GM19043 (cell line): Measurements from ENCODE around the gene DR1.

Experiments
- ATAC-seq: cut with Tn5 transposase; IDR thresholded peaks from one replicate; pipeline ENCODE4 v1.9.1; 2021; ENCODE audit warnings: low read depth; ENCODE audit not compliant: unreplicated experiment

DR1 gene

DNA sequence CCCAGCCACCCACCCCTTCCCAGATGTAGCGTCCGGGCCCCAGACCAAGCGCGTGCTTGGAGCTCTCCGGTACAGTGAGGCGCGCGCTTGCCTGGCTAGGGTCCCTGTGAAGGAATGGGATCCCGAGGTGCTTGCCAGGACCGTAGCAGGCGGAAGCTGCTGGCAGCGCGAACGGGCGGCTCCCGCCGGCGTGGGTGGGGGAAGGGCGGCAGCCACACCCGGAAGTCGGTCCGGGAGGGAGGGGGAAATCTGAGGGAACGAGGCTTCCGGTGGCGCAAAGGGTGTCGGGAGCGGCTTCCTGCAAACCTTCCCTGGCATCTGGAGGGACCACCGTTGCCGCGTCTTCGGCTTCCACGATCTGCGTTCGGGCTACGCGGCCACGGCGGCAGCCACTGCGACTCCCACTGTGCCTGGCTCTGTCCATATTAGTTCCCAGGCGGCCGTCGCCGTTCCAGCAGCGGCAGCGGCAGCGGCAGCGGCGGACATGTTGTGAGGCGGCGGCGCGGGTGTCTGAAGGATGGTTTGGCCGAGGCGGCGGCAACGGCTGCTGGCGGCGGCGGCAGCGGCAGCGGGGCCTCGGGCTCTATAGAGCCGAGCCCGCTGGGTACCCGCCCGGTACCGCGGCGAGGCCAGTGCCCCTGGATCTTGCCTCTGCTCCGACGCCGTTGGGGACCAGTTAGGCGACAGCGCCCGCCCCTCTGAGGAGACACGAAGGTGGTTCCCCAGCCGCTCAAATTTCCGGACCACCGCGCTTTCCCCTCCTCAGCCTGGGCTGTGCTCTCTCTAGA lies at the start of gene DR1:
DR1 (plus strand) TSS at position 275 of the 788 bp plus-strand sequence. CDS start 739 bp downstream, outside the sequence.
- ATAC-seq = peak; percentile 67

DNA sequence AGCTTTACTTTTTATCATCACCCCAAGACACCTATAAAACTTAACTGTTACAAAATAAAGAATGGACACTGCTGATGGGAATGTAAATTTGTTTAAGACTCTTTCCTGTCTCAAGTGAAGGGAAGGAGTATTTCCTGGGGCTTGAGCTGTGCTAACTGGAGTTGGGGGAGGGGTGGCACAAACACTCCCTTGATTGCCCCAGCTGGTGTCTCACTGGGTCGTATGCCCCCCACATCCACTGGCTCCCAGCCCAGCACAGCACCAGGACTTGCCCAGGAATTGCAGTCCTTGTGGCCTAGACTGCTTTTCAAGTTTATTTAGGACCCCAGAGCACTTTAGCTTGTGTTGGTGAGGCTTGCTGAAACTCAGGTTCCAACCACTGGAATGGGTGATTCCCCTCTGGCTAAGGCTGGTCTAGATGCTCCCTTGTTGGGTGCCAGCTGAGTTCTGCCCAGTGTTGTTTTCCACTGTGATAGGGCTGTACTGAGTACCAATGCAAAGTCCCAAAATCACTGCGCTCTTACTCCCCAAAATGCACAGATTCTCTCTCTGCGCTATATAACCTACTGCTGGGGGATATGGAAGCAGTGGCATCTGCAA lies 49.1 kb upstream of the DR1 start:
- no peak for ATAC-seq

DNA sequence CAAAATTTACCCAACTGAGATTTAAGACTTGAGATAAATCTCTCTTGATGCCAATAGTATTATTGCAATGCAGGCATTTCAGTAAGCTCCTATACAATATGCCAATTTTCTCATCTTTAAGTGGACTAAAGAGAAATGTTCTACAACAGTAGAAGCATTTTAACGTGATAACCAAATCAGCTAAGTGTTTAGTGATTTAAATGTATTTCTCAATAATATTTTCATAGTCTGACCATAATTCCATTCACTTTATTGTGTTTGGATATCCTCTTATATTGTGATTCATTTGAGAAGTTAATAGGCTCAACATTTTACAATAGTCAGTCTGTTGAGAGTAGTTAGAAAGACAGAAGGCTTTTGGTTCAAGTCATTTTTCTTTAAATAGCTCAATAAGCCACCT lies 44.6 kb upstream of the DR1 start:
- ATAC-seq = no peak

DNA sequence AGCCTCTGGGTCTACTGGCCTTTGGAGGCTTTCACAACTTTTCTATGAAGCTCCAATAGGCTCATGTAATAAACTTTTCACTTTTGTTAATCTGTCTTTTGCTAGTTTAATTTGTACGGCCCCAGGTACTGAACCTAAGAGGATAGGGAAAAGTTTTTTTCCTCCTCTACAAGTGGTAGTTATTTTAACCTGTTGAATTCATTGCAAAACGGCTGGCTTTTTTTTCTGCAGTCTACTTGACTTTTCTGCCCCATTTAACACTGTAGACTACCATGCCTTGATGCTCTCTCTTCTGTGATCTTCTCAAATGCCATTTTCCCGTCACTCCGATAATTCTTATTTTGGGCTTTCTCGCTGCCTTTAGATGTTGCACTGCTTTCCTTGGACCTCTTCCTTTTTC lies 43.6 kb upstream of the DR1 start:
- ATAC-seq = no peak

DNA sequence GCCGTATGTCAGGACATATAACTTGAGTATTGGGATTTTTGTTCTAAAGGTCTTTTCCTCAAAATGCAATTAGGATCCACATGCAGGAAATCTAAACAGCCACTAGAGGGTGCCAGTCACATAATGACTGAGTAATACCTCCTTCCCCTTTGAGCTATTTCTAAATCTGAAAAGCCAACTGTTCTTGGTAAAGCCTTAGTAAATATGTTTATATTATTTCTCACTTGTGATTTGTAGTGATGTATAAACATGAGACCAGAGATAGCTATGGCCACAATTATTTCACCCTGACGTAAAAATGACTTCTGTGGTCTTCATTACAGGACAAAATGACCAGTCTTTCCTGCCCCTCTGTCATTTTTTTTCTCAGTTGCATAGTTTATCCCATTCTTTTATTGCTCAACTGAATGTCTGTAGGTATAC lies 41.0 kb upstream of the DR1 start:
- ATAC-seq = peak; percentile 59

DNA sequence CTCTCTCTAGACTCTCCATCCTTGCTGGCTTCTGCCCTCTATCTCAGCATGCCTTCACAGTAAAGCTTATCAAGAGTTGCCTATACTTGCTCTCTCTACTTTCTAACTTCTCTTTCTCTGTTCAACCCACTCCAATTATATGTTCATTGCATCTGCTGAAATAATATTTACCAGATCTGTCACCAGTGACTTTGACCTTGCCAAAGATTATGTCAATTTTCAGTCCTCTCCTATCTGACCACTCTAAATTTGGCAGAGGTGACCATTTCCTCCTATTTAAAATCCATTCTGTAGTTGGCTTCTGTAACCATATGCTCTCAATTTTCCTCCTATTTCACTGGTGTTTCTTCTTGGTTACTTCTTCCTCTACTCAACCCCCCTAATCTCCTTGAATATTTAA lies 38.8 kb upstream of the DR1 start:
- no peak for ATAC-seq

DNA sequence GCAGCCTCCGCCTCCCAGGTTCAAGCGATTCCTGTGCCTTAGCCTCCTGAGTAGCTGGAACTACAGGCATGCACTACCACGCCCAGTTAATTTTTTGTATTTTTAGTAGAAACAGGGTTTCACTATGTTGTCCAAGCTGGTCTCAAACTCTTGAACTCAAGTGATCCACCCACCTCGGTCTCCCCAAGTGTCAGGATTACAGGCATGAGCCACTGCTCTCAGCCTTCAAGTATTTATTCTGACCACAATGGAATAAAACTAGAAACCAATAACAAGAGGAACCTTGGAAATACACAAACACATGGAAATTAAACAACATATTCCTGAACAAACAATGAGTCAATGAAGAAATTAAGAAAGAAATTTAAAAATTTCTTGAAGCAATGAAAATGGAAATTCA lies 32.7 kb upstream of the DR1 start:
- ATAC-seq = no peak

DNA sequence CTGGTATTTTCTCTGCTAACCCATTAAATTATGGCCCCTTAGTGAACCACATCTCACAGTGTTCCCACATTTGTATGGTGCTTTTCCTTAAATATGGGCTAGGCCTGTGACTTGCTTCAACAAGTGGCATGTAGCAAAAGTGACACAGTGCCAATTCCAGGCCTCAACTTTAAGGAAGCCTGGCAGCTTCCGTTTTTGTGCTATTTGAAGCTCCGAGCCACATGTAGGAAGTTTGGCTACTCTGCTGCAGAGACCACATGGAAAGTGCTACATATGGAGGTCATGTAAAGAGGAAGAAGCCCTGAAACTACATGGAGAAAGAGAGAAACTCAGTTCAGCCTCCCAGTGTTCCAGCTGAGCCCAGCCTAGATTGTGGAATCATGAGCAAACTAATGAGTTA lies 28.5 kb upstream of the DR1 start:
- no peak for ATAC-seq

DNA sequence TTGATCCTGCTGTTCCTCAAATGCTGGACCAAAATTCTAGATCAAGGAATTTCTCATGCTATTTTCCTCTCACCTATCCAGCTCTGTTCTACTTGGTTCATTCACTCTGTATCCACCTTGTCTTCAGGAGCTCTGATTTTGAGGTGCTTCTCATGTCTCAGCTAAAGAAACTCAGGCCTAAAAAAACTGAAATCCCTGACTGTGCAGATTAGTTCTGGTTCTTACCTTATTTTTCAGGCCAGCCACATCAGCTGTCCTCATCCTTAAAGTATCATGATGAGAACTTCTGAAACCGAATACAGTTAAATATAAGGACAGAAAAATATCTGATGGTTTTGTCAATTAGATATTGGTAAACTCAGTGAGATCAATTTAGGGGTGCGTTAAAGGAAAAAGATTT lies 27.8 kb upstream of the DR1 start:
- ATAC-seq = no peak

DNA sequence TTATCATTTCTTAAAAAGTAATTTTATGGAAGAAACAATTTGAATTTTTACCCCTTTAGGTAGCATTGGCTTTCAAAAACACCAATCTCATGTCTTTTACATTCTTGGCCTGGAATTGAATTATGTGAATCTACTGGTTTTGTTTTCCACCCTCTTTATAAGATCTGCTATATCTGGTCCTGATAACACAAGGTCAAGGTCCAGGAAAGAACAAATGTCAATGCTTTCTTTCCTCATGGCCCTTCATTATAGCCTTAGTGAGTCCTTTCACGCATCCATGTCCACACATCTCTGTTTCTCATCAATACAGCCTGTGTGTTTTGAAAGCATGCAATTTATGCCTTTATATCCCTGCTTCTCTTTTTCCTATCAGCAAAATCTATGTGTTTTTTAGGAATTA lies 24.0 kb upstream of the DR1 start:
- ATAC-seq = no peak

DNA sequence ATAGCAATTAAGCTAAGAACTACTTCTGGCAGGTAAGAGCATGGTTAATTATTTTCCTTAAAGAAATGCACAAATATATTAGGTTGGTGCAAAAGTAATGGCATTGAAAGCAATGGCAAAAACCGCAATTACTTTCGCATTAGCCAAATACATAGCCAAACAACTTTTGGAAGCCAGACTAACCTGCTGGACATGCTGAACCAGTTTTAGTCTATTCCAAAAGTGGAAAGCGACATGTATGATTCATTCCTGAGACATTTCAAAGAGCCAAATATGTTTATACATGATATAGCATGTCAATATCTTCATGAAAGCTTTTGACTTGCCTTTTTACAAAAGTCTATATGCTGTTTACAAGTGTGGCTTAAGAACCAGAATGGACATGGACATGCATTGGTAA lies 23.4 kb upstream of the DR1 start:
- no peak for ATAC-seq

DNA sequence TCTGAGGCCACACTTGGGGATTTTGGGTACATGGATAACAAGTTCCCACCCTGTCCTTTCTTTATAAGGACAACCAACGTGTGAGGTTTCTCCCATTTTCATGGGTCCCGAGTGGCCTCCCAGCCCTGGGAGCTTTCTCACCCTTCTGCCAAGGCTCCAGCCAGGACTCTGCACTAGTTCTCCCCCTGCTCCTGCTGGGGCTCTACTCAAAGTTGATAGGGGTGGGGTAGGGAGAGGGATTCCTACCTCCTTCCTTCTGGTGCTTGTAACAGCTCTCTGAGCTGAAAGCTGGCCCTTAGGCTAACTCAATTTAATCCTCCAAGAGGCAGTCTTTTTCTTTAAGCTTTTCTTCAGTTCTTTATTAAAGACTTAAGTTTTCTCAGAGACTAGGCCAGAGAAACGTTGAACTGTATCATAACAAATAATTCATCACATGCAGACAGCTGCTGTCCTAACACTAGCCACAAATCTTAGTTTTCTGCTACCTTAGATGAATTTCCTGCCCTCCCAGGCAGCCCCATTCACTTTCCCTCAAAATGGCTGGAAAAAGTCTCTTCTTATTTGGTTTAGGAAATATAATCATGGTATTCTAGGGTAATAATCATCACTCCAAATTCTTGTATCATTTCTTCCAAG lies 22.4 kb upstream of the DR1 start:
- no peak for ATAC-seq

DNA sequence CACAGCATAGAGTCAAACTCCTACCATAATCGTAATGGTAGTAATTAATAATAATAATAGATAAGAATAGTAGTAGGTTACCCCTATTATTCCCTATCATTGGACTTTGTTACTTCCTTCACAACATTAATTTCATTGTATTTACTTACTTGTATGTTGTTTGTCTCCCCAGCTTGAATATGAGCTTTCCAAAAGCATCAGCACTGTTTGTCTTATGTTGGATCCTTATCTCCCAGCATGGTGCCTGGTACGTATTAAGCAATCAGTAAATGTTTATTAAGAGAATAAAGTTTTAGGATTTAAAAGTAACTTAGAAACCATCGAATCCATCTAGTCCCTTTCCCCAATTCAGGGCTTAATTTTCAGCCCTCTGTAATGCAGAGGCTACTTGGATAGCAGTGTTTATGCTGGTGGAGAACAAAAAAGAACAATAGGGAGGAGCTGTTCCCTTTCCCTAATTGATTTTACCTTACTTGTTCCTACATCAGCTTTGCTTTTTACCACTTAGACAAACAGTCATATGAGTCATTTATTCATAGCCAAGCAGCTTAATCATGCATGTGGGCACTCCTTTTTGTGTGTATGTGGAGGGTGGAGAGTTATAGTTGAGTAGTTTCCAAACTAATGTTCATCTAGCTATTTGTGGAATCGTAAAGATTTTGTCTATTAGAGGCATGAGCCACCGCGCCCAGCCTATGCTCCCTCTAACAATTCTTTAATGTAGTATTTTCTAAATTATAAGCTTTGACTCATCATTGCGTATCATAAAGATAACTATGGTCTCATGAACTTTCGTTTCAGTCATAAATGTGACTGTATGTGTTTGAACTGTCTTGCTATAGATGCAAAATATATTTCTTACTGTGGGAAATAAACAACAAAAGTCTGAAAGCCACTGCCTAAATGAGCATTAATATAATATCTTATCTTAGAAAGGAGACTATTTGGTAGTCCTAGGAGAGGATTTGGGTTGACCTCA lies 20.9 kb upstream of the DR1 start:
- no peak for ATAC-seq

DNA sequence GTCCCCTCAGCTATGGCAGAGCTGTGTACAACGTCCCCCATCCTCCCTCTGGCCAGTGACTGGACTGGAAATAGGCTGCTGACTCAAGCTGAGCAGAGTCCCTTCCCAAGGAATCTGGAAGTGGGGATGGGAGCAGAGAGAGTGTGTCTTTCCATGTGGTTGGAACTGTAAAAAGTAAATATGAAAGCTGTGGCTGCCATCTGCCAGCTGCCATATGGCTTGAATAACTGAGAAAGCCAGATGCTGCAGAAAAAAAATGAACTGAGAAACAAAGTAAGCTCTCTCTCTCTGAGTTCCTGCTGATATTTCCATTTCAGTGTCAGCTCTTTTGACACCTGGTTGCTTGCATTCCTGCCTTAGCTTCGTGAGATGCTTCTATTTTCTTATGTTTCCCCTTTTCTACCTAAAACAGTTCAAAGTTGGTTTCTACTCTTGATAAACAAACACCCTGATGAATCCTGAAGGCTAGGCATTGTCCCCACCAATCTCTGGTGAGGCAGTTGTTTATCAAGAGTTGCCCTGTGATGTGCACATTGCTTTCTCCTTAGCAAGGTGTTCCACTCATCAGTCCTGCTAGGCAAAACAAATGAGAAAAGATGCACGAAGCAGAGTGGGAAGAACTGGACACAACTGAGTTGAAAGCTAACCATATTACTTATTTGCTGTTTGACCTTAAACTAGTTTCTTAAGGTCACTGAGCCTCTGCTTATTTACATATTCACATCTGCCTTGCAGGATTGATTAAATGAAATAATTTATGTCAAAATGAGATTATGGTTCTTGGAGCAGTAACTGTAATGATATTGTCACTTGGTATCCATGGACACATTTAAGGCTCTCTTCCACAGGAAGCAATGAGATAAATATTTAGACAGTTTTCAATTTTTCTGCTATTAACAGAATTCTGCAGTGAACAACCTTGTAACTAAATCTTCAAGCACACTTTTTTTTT lies 16.6 kb upstream of the DR1 start:
- peak; percentile 74 for ATAC-seq

DNA sequence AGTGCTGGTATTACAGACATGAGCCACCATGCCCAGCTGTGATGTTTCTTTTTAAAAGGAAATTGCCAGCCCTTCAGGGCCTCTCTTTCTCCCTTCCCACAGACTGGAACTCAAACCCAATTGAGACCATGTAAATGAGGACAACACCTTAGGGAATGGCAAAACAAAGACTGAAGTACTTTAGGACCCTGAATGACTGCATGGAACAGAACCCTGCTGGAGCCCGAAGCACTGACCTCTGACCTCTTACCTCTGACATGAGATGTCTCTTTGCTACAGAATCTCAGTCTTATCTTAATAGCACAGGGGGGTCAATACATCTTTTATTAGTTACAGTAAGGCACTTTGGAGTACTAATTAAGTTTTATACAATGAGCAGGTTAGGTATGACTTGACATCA lies 15.5 kb upstream of the DR1 start:
- ATAC-seq = no peak

DNA sequence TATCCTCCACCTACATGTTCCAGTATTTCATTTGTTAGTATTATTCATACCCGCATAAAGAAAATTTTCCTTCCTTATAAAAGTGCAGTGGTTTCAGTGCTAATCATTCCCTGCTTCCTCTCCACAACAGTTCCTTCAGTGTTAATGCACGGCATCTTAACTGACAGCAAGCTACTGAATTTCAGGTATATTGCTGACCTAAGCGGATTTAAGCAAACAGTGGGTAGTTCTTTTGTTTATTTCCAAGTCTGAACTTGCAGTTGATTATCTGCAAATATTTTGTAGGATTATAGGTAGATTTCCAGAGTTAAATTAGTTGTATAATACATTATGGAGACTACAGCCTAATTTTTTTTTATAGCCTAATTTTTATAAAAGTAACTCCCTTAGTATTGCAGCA lies 15.1 kb upstream of the DR1 start:
- ATAC-seq = no peak

DNA sequence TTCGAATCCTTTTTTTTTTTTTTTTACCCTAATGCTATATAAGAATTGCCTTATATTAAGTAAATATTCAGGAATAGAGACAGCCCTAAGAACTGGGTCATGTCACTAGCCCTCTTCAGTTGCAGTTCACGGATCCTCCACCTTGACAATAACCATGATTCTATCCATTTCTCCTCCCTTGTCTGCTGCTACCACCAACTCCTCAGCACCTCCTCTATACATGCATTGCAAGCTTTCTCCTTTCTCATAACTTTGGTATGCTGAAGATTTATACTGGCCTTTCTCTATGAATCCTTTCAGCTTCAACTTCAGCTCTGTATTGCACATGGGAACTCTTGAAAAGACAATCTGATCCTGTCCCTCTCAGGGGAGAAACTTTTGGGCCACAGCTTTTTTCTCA lies 14.3 kb upstream of the DR1 start:
- ATAC-seq = no peak

DNA sequence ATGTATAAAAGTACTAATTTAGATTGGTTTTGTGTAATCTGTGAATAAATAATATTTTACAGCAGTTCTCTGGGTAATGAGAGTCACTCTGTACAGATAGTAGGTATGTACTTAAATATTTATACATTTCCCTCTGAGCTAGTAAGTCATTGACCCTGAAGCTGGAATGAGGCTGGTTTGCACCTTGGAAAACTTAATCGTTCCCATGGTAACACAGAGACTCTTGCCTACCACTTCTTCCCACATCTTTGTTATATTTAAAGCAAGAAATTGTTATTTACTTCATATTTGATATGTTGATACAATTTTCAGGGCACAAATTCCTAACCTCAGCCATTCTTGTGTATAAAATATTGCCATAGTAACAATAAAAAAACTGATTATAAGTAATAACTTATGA lies 13.3 kb upstream of the DR1 start:
- no peak for ATAC-seq

DNA sequence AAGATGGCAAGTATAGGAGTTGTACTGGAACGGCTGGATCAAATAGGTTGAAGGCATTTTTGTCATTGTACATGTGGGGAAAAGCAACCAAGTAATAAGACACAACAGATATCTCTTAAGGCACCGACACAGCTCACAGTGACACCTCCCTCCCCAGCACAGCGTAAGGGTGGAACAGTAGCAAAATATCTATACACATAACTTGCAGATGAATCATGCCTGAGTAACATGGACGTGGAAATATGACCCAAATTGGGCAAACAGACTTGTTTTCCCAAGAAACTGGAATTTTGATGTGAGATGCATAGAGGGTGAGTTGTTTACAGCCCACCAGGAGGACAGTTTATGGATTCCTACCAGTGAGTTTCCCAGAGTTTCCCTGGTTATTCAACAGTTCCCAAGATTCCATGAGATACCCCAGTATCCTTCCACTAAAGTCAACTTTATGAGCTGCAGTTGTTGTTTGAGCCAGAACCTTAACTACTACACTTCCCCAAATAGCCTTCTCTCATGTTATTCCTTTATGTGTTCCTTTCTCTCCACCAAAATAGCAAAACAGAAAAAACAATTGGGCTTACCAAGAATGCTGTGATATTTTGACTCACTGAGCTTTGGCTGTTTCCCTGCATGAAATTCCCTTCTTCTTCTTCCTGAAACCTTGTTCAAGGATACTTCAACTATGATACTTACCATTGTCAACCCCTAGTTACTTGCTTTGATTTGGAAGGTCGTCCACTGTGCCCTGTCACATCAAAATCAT lies 7.1 kb upstream of the DR1 start:
- no peak for ATAC-seq
